ENCODE results near the gene RTL9.

DNA sequence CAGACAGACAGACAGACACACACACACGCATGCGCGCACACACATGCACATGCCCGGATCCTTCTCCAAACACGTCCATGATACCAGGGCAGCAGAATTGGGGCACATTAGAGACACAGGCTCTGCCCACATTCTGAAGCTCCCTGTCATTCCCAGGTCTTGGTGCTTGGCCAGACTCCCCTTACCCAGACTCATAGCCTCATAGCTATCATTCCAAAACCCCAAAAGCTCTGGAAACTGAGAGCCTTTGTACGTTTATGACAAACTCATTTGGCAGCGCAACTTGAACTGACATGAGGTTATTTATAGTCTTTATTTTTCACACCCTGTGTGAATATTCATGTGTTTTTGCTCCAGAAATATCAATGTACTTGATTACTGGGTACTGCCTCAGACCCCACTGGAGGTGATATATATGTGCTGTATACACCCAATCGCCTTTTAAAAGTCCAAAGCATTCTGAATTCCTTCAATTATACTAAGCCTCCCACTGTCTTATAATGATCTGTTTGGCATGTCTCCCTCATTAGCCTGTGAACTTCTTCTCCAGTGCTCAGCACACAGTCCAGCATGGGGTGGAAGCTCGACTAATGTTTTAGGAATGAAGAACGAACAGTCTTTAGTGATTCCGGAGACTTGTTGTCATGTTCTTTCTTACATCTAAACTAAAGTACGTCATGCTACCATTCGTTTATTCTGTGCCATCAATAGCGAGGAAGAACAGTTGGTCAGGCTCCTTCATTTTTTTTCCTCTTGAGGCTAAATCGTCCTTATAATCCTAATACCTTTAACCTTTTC lies 45.0 kb downstream of the RTL9 start:
- TF ChIP-seq POLR2A (IDR thresholded peaks at IDR 0.05) (no peak), CTCF (IDR thresholded peaks at IDR 0.05) (no peak)
